ENCODE measurements around the gene CDR2L.

CDR2L gene

GRCh38 chr17:74987418-74987908, at the start of gene CDR2L:
Gene CDR2L, plus strand, starts transcription at chr17:74987632. Its CDS starts 412 bp downstream, at chr17:74988044.
- DNase-seq = peak; percentile 92

- DNase-seq = no peak
Observed at GRCh38 chr17:74938194-74938950, 49.1 kb upstream of the CDR2L start.

GRCh38 chr17:74939534-74939933, 47.9 kb upstream of the CDR2L start:
- no peak for DNase-seq

- no peak for DNase-seq
Observed at GRCh38 chr17:74941128-74941725, 46.2 kb upstream of the CDR2L start.

GRCh38 chr17:74943808-74944522, 43.5 kb upstream of the CDR2L start:
- DNase-seq = no peak

- DNase-seq = no peak
Observed at GRCh38 chr17:74945543-74945942, 41.9 kb upstream of the CDR2L start.

- no peak for DNase-seq
Observed at GRCh38 chr17:74946641-74947040, 40.8 kb upstream of the CDR2L start.

- DNase-seq = no peak
Observed at GRCh38 chr17:74947041-74947754, 40.2 kb upstream of the CDR2L start.

GRCh38 chr17:74949455-74950115, 37.8 kb upstream of the CDR2L start:
- no peak for DNase-seq

GRCh38 chr17:74950207-74950606, 37.2 kb upstream of the CDR2L start:
- DNase-seq = no peak

GRCh38 chr17:74951065-74951464, 36.4 kb upstream of the CDR2L start:
- DNase-seq = no peak

- DNase-seq = no peak
Observed at GRCh38 chr17:74951680-74952421, 35.6 kb upstream of the CDR2L start.

GRCh38 chr17:74952431-74953133, 34.9 kb upstream of the CDR2L start:
- DNase-seq = no peak

GRCh38 chr17:74953134-74953687, 34.2 kb upstream of the CDR2L start:
- no peak for DNase-seq

GRCh38 chr17:74954115-74954514, 33.3 kb upstream of the CDR2L start:
- no peak for DNase-seq

- no peak for DNase-seq
Observed at GRCh38 chr17:74954665-74955421, 32.6 kb upstream of the CDR2L start.

GRCh38 chr17:74956093-74956492, 31.3 kb upstream of the CDR2L start:
- DNase-seq = no peak

- DNase-seq = peak; percentile 80
Observed at GRCh38 chr17:74957935-74958740, 29.3 kb upstream of the CDR2L start.

All from activated naive CD4-positive, alpha-beta T cell treated with anti-CD3 and anti-CD28 coated beads, Interleukin-2, amount 50 U/mL, for 16 hours (primary cell).